A673 (cell line): ENCODE results near the gene RPAP3. TPM values are rescaled to one million over a fixed set of nuclear protein-coding genes. Genes with fewer than 3 reads are reported as not detected.

Experiments
- BruUV-seq: library from RNA; stranded (reverse); fragments of 400-500 nt; replicated peaks from 2 replicates; lab custom pipeline; 2021; lab: Mats Ljungman, UMichigan
- CTCF ChIA-PET: fragments of 300-600 bp; sonication (Branson Sonifier 250); formaldehyde crosslinking; loops from one replicate; lab custom pipeline; 2022; ENCODE audit warnings: antibody characterized with exemption; lab: Charles Lee
- POLR2A ChIA-PET: fragments of 300-600 bp; sonication (Branson Sonifier 250); formaldehyde crosslinking; loops from one replicate; lab custom pipeline; 2022; ENCODE audit warnings: antibody characterized with exemption; ENCODE audit not compliant: low non-redundant PET; lab: Charles Lee
- DNase-seq: peaks from one replicate; pipeline ENCODE4 v3.0.0-alpha.2; 2015; ENCODE audit warnings: low spot score
- H3K27ac ChIP-seq: fragments of 200-600 bp; sonication (generic); 2 replicates; pipeline ENCODE4 v1.5.1; 2016; ENCODE audit warnings: mixed run types, low read depth, mild to moderate bottlenecking, mixed read lengths, antibody characterized with exemption, low read length; ENCODE audit not compliant: poor library complexity, severe bottlenecking
- H3K27me3 ChIP-seq: fragments of 200-600 bp; sonication (generic); replicated peaks from 2 replicates; pipeline ENCODE4 v1.6.1; 2017; ENCODE audit warnings: mixed run types, low read depth, mild to moderate bottlenecking, mixed read lengths, antibody characterized with exemption, low read length; ENCODE audit not compliant: insufficient read depth, poor library complexity
- H3K36me3 ChIP-seq: fragments of 200-600 bp; sonication (generic); 2 replicates; pipeline ENCODE4 v1.6.1; 2016; ENCODE audit warnings: mixed run types, mild to moderate bottlenecking, mixed read lengths, antibody characterized with exemption, low read length; ENCODE audit not compliant: insufficient read depth, poor library complexity, severe bottlenecking
- H3K4me1 ChIP-seq: fragments of 200-600 bp; sonication (generic); 2 replicates; pipeline ENCODE4 v1.6.1; 2017; ENCODE audit warnings: mixed run types, mild to moderate bottlenecking, mixed read lengths, antibody characterized with exemption, low read length; ENCODE audit not compliant: insufficient read depth, poor library complexity, severe bottlenecking
- H3K4me3 ChIP-seq: fragments of 200-600 bp; sonication (generic); 2 replicates; pipeline ENCODE4 v1.5.1; 2016; ENCODE audit warnings: low read depth, mixed run types, mild to moderate bottlenecking, mixed read lengths, low read length; ENCODE audit not compliant: poor library complexity, severe bottlenecking
- H3K9me3 ChIP-seq: fragments of 200-600 bp; sonication (generic); 2 replicates; pipeline ENCODE4 v1.6.1; 2016; ENCODE audit warnings: mixed run types, low read depth, mild to moderate bottlenecking, mixed read lengths, antibody characterized with exemption, low read length; ENCODE audit not compliant: poor library complexity, severe bottlenecking
- EZH2 ChIP-seq: fragments of 200-600 bp; sonication (generic); IDR thresholded peaks from 2 replicates; pipeline ENCODE4 v1.6.1; 2017; ENCODE audit warnings: borderline replicate concordance, low read depth, mild to moderate bottlenecking, mixed read lengths, antibody characterized with exemption, low read length; ENCODE audit not compliant: poor library complexity, severe bottlenecking
- intact Hi-C: fragments of 100-400 bp; cut with micrococcal nuclease; formaldehyde crosslinking; loops from one replicate; pipeline ENCODE4 v1.10.0; 2022; ENCODE audit not compliant: unreplicated experiment
- total RNA-seq: library from RNA; stranded (reverse); gene quantifications from 2 replicates; pipeline ENCODE4 v1.2.3, GENCODE V29; 2021
- TF ChIP-seq, protein P1 (sequence below): fragments of 300-800, 200-600 bp; sonication (generic); conservative IDR thresholded peaks from 2 replicates; pipeline ENCODE4 v1.5.1; 2017; ENCODE audit warnings: low read depth, mild to moderate bottlenecking, antibody characterized with exemption, low read length, moderate library complexity, mixed read lengths

Gene RPAP3
- total RNA-seq, 1 experiment from 2014 or later: 81.1 TPM

DNA sequence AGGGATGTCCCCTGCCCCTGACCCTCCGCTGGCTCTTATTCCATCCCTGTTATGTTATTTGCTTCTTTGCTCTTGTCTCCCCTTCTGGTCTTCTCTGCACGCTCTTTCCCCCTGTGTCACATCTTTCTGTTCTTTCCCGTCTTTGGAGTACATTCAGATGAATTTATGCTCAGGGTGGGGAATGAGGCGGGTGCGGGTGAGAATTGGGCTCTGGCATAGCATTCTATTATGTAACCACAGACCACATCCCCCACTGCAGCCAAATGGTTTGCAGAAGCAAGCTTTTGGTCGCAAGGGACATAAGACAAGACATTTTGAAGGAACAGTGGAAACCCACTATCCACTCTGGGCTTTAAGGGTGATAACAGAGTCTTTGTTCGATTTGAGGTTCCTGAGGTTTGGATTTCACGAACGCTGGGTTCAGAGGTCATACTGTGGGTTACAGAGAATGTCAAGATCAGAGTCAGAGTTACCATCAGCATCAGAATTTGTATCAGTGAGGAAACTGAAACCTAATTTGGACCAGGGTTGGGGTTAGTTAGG, 15.7 kb upstream of the RPAP3 start:
- no peak overlapping the region for H3K27ac ChIP-seq
- H3K36me3 ChIP-seq: no peaks in the 10 kb centered on the region
- no peak for DNase-seq
- BruUV-seq: no TSS peak
- H3K4me1 ChIP-seq: peaks cover 24% of the 10 kb centered on the region
- intact Hi-C loops: no loop called here
- CTCF ChIA-PET: interaction anchor here (0.7 kb wide), 1 partner anchor 668 kb away, joined by 3 read pairs; no protein-coding TSS in a partner anchor
- H3K27me3 ChIP-seq: no peaks in the 10 kb centered on the region
- H3K9me3 ChIP-seq: no peaks in the 10 kb centered on the region
- TF ChIP-seq, protein P1, sequence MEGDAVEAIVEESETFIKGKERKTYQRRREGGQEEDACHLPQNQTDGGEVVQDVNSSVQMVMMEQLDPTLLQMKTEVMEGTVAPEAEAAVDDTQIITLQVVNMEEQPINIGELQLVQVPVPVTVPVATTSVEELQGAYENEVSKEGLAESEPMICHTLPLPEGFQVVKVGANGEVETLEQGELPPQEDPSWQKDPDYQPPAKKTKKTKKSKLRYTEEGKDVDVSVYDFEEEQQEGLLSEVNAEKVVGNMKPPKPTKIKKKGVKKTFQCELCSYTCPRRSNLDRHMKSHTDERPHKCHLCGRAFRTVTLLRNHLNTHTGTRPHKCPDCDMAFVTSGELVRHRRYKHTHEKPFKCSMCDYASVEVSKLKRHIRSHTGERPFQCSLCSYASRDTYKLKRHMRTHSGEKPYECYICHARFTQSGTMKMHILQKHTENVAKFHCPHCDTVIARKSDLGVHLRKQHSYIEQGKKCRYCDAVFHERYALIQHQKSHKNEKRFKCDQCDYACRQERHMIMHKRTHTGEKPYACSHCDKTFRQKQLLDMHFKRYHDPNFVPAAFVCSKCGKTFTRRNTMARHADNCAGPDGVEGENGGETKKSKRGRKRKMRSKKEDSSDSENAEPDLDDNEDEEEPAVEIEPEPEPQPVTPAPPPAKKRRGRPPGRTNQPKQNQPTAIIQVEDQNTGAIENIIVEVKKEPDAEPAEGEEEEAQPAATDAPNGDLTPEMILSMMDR: no peak
- TF ChIP-seq EZH2: no peak
- H3K4me3 ChIP-seq: no peak overlapping the region
- POLR2A ChIA-PET: interaction anchor here (0.7 kb wide), 1 partner anchor 9 kb away, joined by 4 read pairs; no protein-coding TSS in a partner anchor

DNA sequence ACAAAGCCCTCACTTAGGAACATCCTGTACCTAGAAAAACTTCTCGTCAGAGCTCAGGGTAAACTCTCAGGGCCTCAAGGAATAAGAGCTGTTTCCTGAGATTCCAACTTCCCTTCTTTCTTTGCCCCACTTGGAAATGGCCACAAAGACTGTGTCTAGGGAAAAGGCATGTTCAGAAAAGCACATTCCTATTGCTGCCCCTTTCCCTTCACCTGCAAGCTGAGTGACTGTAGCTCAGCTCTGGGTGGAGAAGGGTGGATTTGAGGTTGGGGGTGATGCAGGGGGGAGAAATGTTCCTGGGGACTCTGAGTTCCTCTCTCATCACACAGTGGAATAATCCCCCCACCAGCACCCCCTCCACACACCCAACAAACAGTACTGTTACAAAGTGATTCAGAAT, 12.7 kb upstream of the RPAP3 start:
- no peaks in the 10 kb centered on the region for H3K27me3 ChIP-seq
- peaks cover 11% of the 10 kb centered on the region for H3K4me1 ChIP-seq
- no peaks in the 10 kb centered on the region for H3K9me3 ChIP-seq
- H3K27ac ChIP-seq: no peak overlapping the region
- no peak for DNase-seq
- no peaks in the 10 kb centered on the region for H3K36me3 ChIP-seq
- intact Hi-C loops: loop anchor here (10.0 kb wide), 1 partner anchor 446 kb away; no protein-coding TSS in a partner anchor
- no peak for TF ChIP-seq EZH2
- TF ChIP-seq, protein P1: no peak
- H3K4me3 ChIP-seq: no peak overlapping the region
- ChIA-PET POLR2A (no interaction called here), CTCF (interaction anchor here (0.6 kb wide), 1 partner anchor 9 kb away, joined by 3 read pairs; no protein-coding TSS in a partner anchor)
- no TSS peak for BruUV-seq

DNA sequence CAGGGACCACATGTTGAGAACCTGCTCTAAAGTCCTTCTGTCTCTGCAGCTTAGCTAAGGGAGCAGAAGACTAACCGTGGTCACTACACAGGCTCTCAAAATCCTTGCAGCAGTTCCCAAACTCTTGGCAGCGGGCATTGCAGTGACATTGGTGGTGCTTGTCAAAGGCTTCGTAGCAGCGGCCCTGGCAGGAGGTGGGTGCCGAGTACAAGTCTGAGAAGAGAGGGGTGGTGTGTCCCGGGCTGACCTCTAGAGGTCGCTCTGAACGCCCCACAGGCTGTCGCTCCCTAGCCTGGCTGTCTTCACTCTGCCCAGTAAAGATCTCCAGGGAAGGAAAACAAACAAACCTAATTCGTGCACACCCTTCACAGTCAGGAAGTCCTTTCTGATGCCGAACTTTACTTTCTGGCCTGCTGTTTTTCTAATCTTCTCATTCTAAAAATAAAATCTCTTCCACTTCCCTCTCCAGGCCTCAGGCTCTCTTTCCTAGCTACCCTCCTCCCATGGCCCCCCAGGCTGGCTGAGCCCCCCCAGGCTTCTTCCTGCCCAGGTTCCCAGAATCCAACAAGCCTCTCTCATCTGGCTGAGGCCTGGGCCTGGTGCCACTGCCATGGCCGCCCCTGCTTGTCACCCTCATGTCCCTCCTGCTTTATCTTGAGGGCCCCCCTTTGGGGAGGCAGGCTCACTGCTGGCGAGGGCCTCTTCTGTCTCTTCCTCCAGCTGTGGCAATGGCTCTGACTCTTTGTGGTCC, 11.8 kb upstream of the RPAP3 start:
- no peak overlapping the region for H3K4me3 ChIP-seq
- peak; percentile 89 for DNase-seq
- H3K9me3 ChIP-seq: no peaks in the 10 kb centered on the region
- H3K27ac ChIP-seq: peak overlapping the region; percentile 68
- POLR2A ChIA-PET: no interaction called here
- no peaks in the 10 kb centered on the region for H3K27me3 ChIP-seq
- BruUV-seq: no TSS peak
- no peaks in the 10 kb centered on the region for H3K36me3 ChIP-seq
- H3K4me1 ChIP-seq: peaks cover 11% of the 10 kb centered on the region
- TF ChIP-seq, protein P1: peak; percentile 93
- TF ChIP-seq EZH2: no peak
- CTCF ChIA-PET: no interaction called here
- intact Hi-C loops: loop anchor here (1.0 to 10.0 kb wide), 2 partner anchors 62 to 447 kb away; no protein-coding TSS in a partner anchor
